CD4-positive, alpha-beta T cell treated with Interleukin-17A for 4 hours (primary cell): ENCODE data around the gene ARL10.
"Not testable (repeated sequence)": the region's sequence is repeated elsewhere in the genome, so short reads cannot be mapped to it uniquely, and the experiment has no call there.

Experiments used
- DNase-seq: peaks from one replicate; pipeline ENCODE4 v3.0.0-alpha.2; 2020; ENCODE audit warnings: mixed read lengths

ARL10 gene

DNA sequence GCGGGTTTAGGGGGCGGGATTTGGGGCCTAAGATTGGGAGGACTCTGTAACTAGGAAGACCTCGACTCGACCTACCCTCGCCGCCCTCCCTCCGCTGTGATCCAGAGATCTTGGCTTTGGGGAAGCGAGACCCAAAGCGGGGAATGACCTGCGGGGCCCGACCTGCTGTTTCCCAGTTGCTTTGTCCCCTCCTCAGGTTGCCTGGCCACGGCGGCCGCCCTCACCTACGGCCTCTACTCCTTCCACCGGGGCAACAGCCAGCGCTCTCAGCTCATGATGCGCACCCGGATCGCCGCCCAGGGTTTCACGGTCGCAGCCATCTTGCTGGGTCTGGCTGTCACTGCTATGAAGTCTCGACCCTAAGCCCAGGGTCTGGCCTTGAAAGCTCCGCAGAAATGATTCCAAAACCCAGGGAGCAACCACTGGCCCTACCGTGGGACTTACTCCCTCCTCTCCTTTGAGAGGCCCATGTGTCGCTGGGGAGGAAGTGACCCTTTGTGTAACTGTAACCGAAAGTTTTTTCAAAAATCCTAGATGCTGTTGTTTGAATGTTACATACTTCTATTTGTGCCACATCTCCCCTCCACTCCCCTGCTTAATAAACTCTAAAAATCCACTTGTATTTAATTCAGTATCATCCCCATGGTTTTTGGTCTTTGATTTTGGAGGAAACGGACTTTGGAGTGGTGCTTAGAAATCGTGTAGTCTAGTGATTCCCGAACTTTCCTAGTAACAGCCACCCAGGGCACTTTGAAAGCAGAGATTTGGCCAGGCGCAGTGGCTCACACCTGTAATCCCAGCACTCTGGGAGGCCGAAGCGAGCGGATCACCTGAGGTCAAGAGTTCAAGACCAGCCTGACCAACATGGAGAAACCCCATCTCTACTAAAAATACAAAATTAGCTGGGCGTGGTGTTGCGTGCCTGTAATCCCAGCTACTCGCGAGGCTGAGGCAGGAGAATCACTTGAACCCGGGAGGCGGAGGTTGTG, 24.1 kb downstream of the ARL10 start:
- DNase-seq, result no peak

DNA sequence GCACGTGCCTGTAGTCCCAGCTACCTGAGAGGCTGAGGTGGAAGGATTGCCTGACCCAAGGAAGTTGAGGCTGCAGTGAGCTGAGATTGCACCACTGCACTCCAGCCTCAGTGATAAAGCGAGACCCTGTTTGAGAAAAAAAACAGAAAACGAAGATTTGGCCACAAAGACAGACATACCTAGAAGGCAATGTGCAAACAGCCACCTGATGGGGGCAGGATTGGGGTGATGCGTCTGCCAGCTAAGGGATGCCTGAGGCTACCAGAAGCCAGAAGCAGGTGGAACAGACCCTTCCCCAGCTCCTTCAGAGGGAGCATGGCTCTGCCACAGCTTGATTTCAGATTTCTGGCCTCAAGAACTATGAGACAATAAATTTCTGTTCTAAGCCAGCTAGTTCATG, 26.2 kb downstream of the ARL10 start:
- no peak for DNase-seq

- DNase-seq, result no peak
Observed at GRCh38 chr5:176391999-176392398, 26.7 kb downstream of the ARL10 start.

- no peak for DNase-seq
Observed at GRCh38 chr5:176392526-176392925, 27.2 kb downstream of the ARL10 start.

DNA sequence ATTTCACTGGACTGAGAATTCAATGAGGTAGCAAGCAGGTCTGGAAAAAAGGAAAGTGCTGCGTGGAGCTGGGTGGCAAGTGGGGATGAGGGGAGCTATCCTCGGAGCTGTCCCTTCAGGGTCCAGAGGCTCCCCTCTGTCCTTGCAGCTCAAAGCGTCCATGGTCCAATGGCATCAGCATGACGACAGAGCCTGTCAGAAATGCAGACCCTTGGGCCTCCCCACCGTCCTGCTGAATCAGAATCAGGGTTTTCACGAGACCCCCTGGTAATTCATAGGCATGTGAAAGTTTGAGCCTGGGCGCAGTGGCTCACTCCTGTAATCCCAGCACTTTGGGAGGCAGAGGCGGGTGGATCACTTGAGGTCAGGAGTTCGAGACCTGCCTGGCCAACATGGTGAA, 28.8 kb downstream of the ARL10 start:
- no peak for DNase-seq

GRCh38 chr5:176394881-176395675, 29.8 kb downstream of the ARL10 start:
- DNase-seq, result no peak

GRCh38 chr5:176396330-176396729, 31.0 kb downstream of the ARL10 start:
- no peak for DNase-seq

GRCh38 chr5:176397736-176398420, 32.6 kb downstream of the ARL10 start:
- no peak for DNase-seq

DNA sequence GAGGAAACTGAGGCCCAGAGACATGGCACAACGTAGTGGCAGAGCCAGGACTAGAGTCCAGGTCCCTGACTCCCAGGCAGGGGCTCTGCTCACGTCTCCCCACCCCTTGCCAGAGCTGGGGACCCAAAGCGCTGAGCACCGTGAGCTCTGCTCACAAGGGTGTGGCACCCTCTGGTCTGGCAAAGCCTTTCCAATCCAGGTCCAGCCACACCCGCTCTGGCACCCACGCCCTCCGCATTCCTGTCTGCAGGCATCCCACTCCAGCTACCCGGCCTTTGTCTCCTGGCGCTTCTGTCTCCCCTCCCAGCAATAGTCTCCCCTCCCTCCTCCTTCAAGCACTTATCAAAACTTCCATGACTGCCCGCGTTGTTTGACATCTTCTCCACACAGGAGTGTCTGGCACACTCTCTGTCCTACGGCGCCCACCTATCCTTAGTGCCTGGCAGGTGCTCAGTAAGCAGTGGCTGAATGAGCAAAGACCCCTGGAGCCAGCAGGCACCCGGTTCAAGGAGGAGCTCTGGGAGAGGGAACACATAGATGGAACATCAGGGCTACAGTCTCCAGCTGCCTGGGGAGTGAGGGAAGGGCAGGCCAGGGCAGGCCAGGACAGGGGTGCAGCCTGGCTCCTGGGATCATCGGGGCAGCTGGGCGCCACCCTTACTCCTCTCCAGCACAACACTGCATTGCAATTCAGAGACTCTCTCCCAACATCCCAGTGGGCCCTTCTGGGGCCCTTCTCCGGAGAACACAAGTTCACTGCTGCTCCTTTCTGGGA, 35.3 kb downstream of the ARL10 start:
- no peak for DNase-seq

- DNase-seq, result no peak
Observed at GRCh38 chr5:176401281-176402205, 36.3 kb downstream of the ARL10 start.

- DNase-seq, result no peak
Observed at GRCh38 chr5:176405656-176406435, 40.6 kb downstream of the ARL10 start.

GRCh38 chr5:176406436-176407052, 41.3 kb downstream of the ARL10 start:
- DNase-seq, result no peak

GRCh38 chr5:176407456-176408251, 42.4 kb downstream of the ARL10 start:
- DNase-seq, result no peak

DNA sequence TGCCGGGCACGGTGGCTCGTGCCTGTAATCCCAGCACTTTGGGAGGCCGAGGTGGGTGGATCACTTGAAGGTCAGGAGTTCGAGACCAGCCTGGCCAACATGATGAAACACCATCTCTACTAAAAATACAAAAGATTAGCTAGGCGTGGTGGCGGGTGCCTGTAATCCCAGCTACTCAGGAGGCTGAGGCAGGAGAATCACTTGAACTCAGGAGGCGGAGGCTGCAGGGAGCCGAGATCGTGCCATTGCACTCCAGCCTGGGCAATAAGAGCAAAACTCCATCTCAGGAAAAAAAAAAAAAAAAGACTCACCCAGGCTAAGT, 42.9 kb downstream of the ARL10 start:
- DNase-seq, result not testable (repeated sequence)

GRCh38 chr5:176408590-176408989, 43.3 kb downstream of the ARL10 start:
- DNase-seq, result no peak

DNA sequence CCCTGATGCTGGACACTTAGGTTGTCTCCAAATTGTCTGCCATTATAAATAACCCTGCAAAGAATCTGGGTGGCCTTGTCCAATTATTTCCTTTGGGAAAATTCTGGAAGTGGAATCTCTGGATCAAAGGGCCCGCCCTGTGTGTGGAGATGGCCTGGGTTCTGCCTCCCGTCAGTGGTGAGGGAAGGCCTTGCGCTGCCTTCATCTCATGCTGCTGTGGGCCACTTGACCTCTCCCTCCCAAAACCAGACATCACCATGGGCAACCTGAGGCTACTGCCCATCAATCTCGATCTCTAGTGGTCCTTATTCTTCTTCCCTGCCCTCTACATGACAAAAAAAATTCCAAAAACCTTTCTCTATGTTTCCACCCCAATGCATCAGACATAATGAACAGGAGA, 44.5 kb downstream of the ARL10 start:
- no peak for DNase-seq

GRCh38 chr5:176410486-176411180, 45.3 kb downstream of the ARL10 start:
- no peak for DNase-seq

GRCh38 chr5:176412517-176413254, 47.4 kb downstream of the ARL10 start:
- no peak for DNase-seq
